GM12878 (cell line): ENCODE measurements around the gene PITPNC1. TPM values are rescaled to one million over a fixed set of nuclear protein-coding genes. Genes with fewer than 3 reads are reported as not detected.

Experiments used
- ATAC-seq: fragments of 200-7000 bp; cut with Tn5 transposase; 3 replicates; pipeline ENCODE4 v1.9.1; 2020; ENCODE audit warnings: mild to moderate bottlenecking, moderate library complexity
- BruUV-seq: library from RNA; stranded (reverse); fragments of 400-500 nt; replicated peaks from 2 replicates; lab custom pipeline; 2021; lab: Mats Ljungman, UMichigan
- CTCF ChIA-PET: fragments of 300-600 bp; sonication (Branson Sonifier 250); formaldehyde crosslinking; extraction: SDS; loops from one replicate; lab custom pipeline; 2021; ENCODE audit warnings: inconsistent platforms; lab: Yijun Ruan, JAX
- POLR2A ChIA-PET: fragments of 350-600 bp; formaldehyde crosslinking; extraction: SDS; loops from one replicate; lab custom pipeline; 2021; ENCODE audit warnings: inconsistent platforms; lab: Charles Lee
- RAD21 ChIA-PET: fragments of 300-600 bp; sonication (Branson Sonifier 250); formaldehyde crosslinking; loops from one replicate; lab custom pipeline; 2023; ENCODE audit warnings: antibody characterized with exemption; ENCODE audit not compliant: unreplicated experiment; lab: Charles Lee
- SMC1A ChIA-PET: fragments of 300-600 bp; sonication (Branson Sonifier 250); formaldehyde crosslinking; loops from one replicate; lab custom pipeline; 2023; ENCODE audit not compliant: unreplicated experiment, uncharacterized antibody; lab: Charles Lee
- DNase-seq: peaks from one replicate; pipeline ENCODE4 v3.0.0-alpha.2; 2011; ENCODE audit warnings: low read depth, low spot score
- FAIRE-seq: peaks from 3 replicates; lab custom pipeline; 2011; peaks lifted over from hg19 to GRCh38; lab: Jason Lieb, UNC
- H2AFZ ChIP-seq: 2 replicates; pipeline ENCODE4 v1.6.0; 2011; ENCODE audit warnings: low read depth, low read length, control low read depth; ENCODE audit not compliant: control insufficient read depth
- H3K27ac ChIP-seq: 2 replicates; pipeline ENCODE4 v1.5.1; 2011; ENCODE audit warnings: control low read depth; ENCODE audit not compliant: control insufficient read depth, insufficient read depth
- H3K27me3 ChIP-seq, 2 experiments: replicated peaks in 1 of 2; 2 replicates each; pipeline versions ENCODE4 v1.6.0 to v1.6.1; 2011; ENCODE audit warnings: low read length in 1 of 2; ENCODE audit not compliant: control insufficient read depth in 2 of 2, insufficient read depth in 2 of 2
- H3K36me3 ChIP-seq, 2 experiments: 2 replicates each; pipeline ENCODE4 v1.5.1; 2011; ENCODE audit warnings: low read length in 1 of 2; ENCODE audit not compliant: control insufficient read depth in 2 of 2, insufficient read depth in 2 of 2
- H3K4me1 ChIP-seq: 2 replicates; pipeline ENCODE4 v1.6.1; 2011; ENCODE audit warnings: mild to moderate bottlenecking, low read length, moderate library complexity, mixed read lengths; ENCODE audit not compliant: control insufficient read depth, insufficient read depth
- H3K4me2 ChIP-seq: 2 replicates; pipeline ENCODE4 v1.6.0; 2011; ENCODE audit warnings: control low read depth; ENCODE audit not compliant: control insufficient read depth, insufficient read depth
- H3K4me3 ChIP-seq: fragments of 200-600 bp; sonication (generic); 2 replicates; pipeline ENCODE4 v1.5.1; 2016
- H3K79me2 ChIP-seq: 2 replicates; pipeline ENCODE4 v1.6.0; 2011; ENCODE audit warnings: low read length; ENCODE audit not compliant: control insufficient read depth, insufficient read depth
- H3K9ac ChIP-seq: 2 replicates; pipeline ENCODE4 v1.8.0; 2011; ENCODE audit warnings: low read length, control low read depth, mixed read lengths; ENCODE audit not compliant: control insufficient read depth, insufficient read depth
- H3K9me3 ChIP-seq: replicated peaks from 3 replicates; pipeline ENCODE4 v1.5.1; 2011; ENCODE audit warnings: mild to moderate bottlenecking, low read length; ENCODE audit not compliant: control insufficient read depth, insufficient read depth
- H4K20me1 ChIP-seq: 2 replicates; pipeline ENCODE4 v1.6.0; 2011; ENCODE audit not compliant: control insufficient read depth, insufficient read depth
- CTCF ChIP-seq, 3 experiments: IDR thresholded peaks in 2 of 3; conservative IDR thresholded peaks in 1 of 3; 2 replicates each; pipeline ENCODE4 v1.5.1; 2011; ENCODE audit warnings: low read depth in 3 of 3, low read length in 3 of 3, mild to moderate bottlenecking in 3 of 3, control low read depth in 2 of 3, moderate library complexity in 2 of 3, inconsistent platforms in 1 of 3, mixed read lengths in 1 of 3; ENCODE audit not compliant: control insufficient read depth in 2 of 3, insufficient read depth in 1 of 3; ENCODE audit errors: extremely low read depth in 1 of 3
- DPF2 ChIP-seq: fragments of 450-650 bp; IDR thresholded peaks from 2 replicates; pipeline ENCODE4 v1.6.1; 2017; ENCODE audit warnings: mild to moderate bottlenecking
- IRF4 ChIP-seq: IDR thresholded peaks from 2 replicates; pipeline ENCODE4 v1.6.1; 2011; ENCODE audit warnings: low read depth, low read length
- KAT2A ChIP-seq: conservative IDR thresholded peaks from 2 replicates; pipeline ENCODE4 v1.6.1; 2011; ENCODE audit warnings: low read depth, low read length; ENCODE audit not compliant: control insufficient read depth
- POU2F2 ChIP-seq: IDR thresholded peaks from 3 replicates; pipeline ENCODE4 v1.6.1; 2011; ENCODE audit warnings: low read depth, mild to moderate bottlenecking, low read length, borderline replicate concordance
- RAD21 ChIP-seq: IDR thresholded peaks from 2 replicates; pipeline ENCODE4 v1.6.1; 2011; ENCODE audit warnings: mild to moderate bottlenecking, low read depth, low read length, moderate library complexity; ENCODE audit not compliant: insufficient read depth
- RAD51 ChIP-seq: fragments of 450-650 bp; IDR thresholded peaks from 2 replicates; pipeline ENCODE4 v1.6.1; 2016; ENCODE audit warnings: moderate library complexity, mild to moderate bottlenecking, inconsistent platforms
- RCOR1 ChIP-seq: conservative IDR thresholded peaks from 2 replicates; pipeline ENCODE4 v1.6.1; 2012; ENCODE audit warnings: low read depth, low read length, improper control_type of control experiment
- RELA ChIP-seq: fragments of 450-650 bp; IDR thresholded peaks from 2 replicates; pipeline ENCODE4 v1.8.0; 2014; ENCODE audit warnings: borderline replicate concordance; ENCODE audit not compliant: partially characterized antibody
- RUNX3 ChIP-seq: IDR thresholded peaks from 2 replicates; pipeline ENCODE4 v1.6.1; 2012; ENCODE audit warnings: low read length, inconsistent platforms
- SMC3 ChIP-seq: IDR thresholded peaks from 2 replicates; pipeline ENCODE4 v1.6.1; 2011; ENCODE audit warnings: low read length, improper control_type of control experiment, borderline replicate concordance
- TBL1XR1 ChIP-seq: IDR thresholded peaks from 2 replicates; pipeline ENCODE4 v1.6.1; 2012; ENCODE audit warnings: low read depth, low read length, improper control_type of control experiment
- ZNF687 ChIP-seq: fragments of 450-650 bp; IDR thresholded peaks from 2 replicates; pipeline ENCODE4 v1.6.1; 2017; ENCODE audit warnings: mild to moderate bottlenecking, moderate library complexity
- WGBS: methylation state at CpG from one replicate; pipeline ENCODE4 v1.1.6; 2016; ENCODE audit warnings: low lambda C conversion rate; ENCODE audit not compliant: insufficient replicate concordance, insufficient coverage; ENCODE audit errors: missing lambda C conversion rate; 5-methylcytosine and 5-hydroxymethylcytosine counted together
- in situ Hi-C: fragments of 300-500 bp; cut with MboI; formaldehyde crosslinking; loops from 9 replicates; pipeline ENCODE4 v1.14.3; 2018; ENCODE audit warnings: mixed read lengths
- intact Hi-C: fragments of 100-400 bp; cut with micrococcal nuclease; formaldehyde crosslinking; loops from one replicate; pipeline ENCODE4 v1.14.2; 2022; ENCODE audit not compliant: unreplicated experiment
- polyA plus RNA-seq, 11 experiments: library from polyadenylated mRNA; depleted of rRNA in 4 of 11; unstranded in 6 of 11; stranded (reverse) in 5 of 11; fragments of >200 nt; fragmentation: Nextera tagmentation in 4 of 11; fragmentation: Illumina TruSeq in 1 of 11; extraction: Ambion mirVana in 4 of 11; extraction: Trizol in 1 of 11; gene quantifications; 1 replicate in 1 of 11; 2 replicates in 10 of 11; pipeline versions ENCODE4 v1.2.1 to v1.2.3, GENCODE V29; 2011 to 2016; ENCODE audit warnings: inconsistent platforms in 2 of 11, missing spikeins in 2 of 11, low read depth in 1 of 11
- total RNA-seq, 4 experiments: library from RNA; depleted of rRNA in 3 of 4; stranded (reverse); fragments of >200 nt in 3 of 4; fragmentation: Illumina TruSeq in 1 of 4; extraction: Trizol in 1 of 4; gene quantifications; 2 replicates each; pipeline versions ENCODE4 v1.2.1 to v1.2.3, GENCODE V29; 2013 to 2021

The PITPNC1 gene
- total and polyA plus RNA-seq, 10 of the 15 experiments (the other 5 are each of a cell fraction or from before 2014, with no cell fraction given) = 12.2 to 62.4 (median 47.3) TPM

DNA sequence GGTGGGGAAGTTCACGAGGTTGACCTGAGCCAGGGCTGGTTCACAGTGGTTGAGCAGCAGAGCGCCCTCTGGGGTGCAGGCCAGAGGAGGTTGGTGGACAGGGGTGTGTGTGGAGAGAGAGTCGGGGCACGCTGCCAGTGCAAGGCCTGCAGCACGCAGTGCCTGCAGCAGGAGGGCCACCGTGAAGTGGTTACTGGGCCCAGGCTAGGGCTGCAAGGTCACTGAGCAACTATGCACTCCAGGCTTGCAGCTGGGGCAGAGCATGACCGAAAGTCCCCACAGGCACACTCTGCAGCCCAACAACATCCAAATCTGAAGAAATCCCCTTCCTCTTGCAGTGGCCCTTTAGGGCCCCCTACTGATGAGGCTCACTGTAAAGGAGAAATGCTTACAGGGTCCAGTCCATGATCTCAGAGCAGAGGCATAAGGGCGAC lies 251.5 kb downstream of the PITPNC1 start (continued):
- TF ChIP-seq ZNF687 = peak; percentile 65; the same call in 1 of the 2 replicates
- no peak for TF ChIP-seq KAT2A
- no peak for TF ChIP-seq POU2F2
- no peak for TF ChIP-seq RAD51
- no peak for TF ChIP-seq RCOR1
- TF ChIP-seq, all 136 proteins: peak for 26

DNA sequence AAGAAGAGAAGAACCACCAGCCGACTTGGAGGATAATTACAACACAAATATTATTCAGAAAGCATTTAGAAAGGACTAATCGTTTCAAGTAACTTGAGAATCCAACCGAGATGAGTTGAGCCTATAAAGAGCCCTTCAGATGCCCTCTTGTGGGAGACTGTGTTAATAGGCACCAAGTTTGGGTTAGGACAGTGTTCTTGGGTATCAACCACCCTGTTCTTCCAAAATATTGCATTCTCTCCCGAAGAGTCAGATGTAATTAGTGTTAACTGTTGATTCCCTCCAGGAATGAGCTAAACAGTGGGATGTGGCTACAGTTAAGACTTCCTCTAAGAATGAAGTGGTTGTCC lies 252.9 kb downstream of the PITPNC1 start:
- in situ Hi-C loops (loop anchor here (5.0 to 25.0 kb wide), 2 partner anchors 253 to 918 kb away; partner anchors contain the start of gene PITPNC1), intact Hi-C loops (loop anchor here (1.0 to 2.0 kb wide), 2 partner anchors 59 to 255 kb away; no protein-coding TSS in a partner anchor)
- no peak for FAIRE-seq
- DNase-seq = no peak
- whole genome bisulfite sequencing = 49% methylated on average over 4 of the region's 4 CpGs
- TF ChIP-seq TBL1XR1 (no peak), DPF2 (no peak), RELA (no peak), CTCF (IDR thresholded peaks at IDR 0.05 in 2 of 3, conservative IDR thresholded peaks at IDR 0.05 in 1 of 3; ENCODE audit: control insufficient read depth in 2 of 3, extremely low read depth in 1 of 3, insufficient read depth in 1 of 3, low read depth in 3 of 3, low read length in 3 of 3) (peak; percentile 47 to 53 (median 52); a peak in 4 of 6 replicates), RUNX3 (peak; percentile 23; the same call in 1 of the 2 replicates), RAD21 (peak; percentile 68), IRF4 (0 out of 2 replicates have a peak, but pooled peaks have one; percentile 8), SMC3 (peak; percentile 56; the same call in 1 of the 2 replicates)
- Histone ChIP-seq H3K27ac (no peak overlapping the region; the same call in 1 of the 2 replicates), H3K4me3 (no peak overlapping the region), H3K27me3 (no peaks in the 10 kb centered on the region), H3K4me2 (no peak overlapping the region), H2AFZ (0 out of 2 replicates have a peak overlapping the region, but pooled peaks have one; percentile 7), H3K9me3 (no peaks in the 10 kb centered on the region), H4K20me1 (no peaks in the 10 kb centered on the region), H3K9ac (no peak overlapping the region), H3K79me2 (no peaks in the 10 kb centered on the region), H3K36me3 (peaks cover 8 to 14% of the 10 kb centered on the region in 2 experiments; a peak in 3 of 4 replicates), H3K4me1 (peaks cover 15% of the 10 kb centered on the region)
- RAD21 ChIA-PET = interaction anchor here (1.2 to 3.8 kb wide), 7 partner anchors 15 to 251 kb away, joined by 4 to 44 read pairs (median 9); no protein-coding TSS in a partner anchor
- CTCF ChIA-PET = interaction anchor here (0.6 to 4.3 kb wide), 24 partner anchors 10 to 277 kb away, joined by 3 to 74 read pairs (median 4); no protein-coding TSS in a partner anchor
- no TSS peak for BruUV-seq
- POLR2A ChIA-PET = interaction anchor here (1.0 to 1.8 kb wide), 3 partner anchors 9 to 18 kb away, joined by 3 to 7 read pairs (median 6); no protein-coding TSS in a partner anchor
- peak; percentile 72 for ATAC-seq
- SMC1A ChIA-PET = interaction anchor here (0.6 to 3.7 kb wide), 18 partner anchors 9 to 255 kb away, joined by 3 to 55 read pairs (median 4); no protein-coding TSS in a partner anchor
